Ectodermal cell (in vitro differentiated cells): ENCODE results near the gene CCSAP.
A peak's percentile ranks its signal among the peaks of the same experiment; 100 is the strongest.

Source experiments
- H3K27ac ChIP-seq: 2 replicates; pipeline ENCODE4 v1.7.0; 2013; ENCODE audit warnings: mild to moderate bottlenecking, low read depth, low read length; ENCODE audit not compliant: insufficient read depth, poor library complexity, severe bottlenecking
- H3K27me3 ChIP-seq: 2 replicates; pipeline ENCODE4 v1.7.0; 2013; ENCODE audit warnings: mild to moderate bottlenecking, low read length; ENCODE audit not compliant: insufficient read depth, control insufficient read depth, poor library complexity, severe bottlenecking
- H3K36me3 ChIP-seq: one replicate; pipeline ENCODE4 v1.7.0; 2013; ENCODE audit warnings: low read length; ENCODE audit not compliant: control insufficient read depth, insufficient read depth
- H3K4me1 ChIP-seq: one replicate; pipeline ENCODE4 v1.7.0; 2013; ENCODE audit warnings: low read length; ENCODE audit not compliant: control insufficient read depth, insufficient read depth
- H3K4me3 ChIP-seq: 2 replicates; pipeline ENCODE4 v1.7.0; 2013; ENCODE audit warnings: low read depth, low read length, control low read depth; ENCODE audit not compliant: insufficient read depth
- H3K9me3 ChIP-seq: 2 replicates; pipeline ENCODE4 v1.7.0; 2013; ENCODE audit warnings: mild to moderate bottlenecking, low read length, moderate library complexity; ENCODE audit not compliant: control insufficient read depth
- WGBS, 2 experiments: methylation state at CpG; one replicate each; pipeline ENCODE4 v1.1.7; 2013; ENCODE audit warnings: missing lambda C conversion rate in 2 of 2; 5-methylcytosine and 5-hydroxymethylcytosine counted together

CCSAP gene

DNA sequence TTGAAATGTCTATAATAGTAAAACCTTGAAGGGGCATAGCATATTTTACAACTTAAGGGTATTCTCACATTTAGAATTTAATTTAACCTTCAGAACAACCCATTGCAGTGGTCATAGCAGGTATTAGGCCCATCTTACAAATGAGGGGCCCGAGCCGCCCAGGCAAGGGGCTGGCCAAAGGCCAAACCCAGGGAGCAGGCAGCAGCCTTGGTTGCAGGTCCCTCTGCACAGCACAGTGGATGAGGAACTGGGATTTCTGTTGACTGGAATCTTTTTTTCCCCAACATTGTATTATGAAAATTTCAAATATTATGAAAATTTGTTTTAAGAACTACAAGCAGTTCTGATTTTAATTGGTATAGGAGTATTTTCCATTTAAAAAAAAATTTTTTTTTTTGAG lies 33.2 kb downstream of the CCSAP start:
- Histone ChIP-seq H3K27ac (no peak overlapping the region), H3K36me3 (peaks cover 3% of the 10 kb centered on the region), H3K4me3 (no peak overlapping the region), H3K9me3 (no peaks in the 10 kb centered on the region), H3K27me3 (no peaks in the 10 kb centered on the region), H3K4me1 (no peaks in the 10 kb centered on the region)
- WGBS, 2 experiments, result 95 to 100% methylated on average over 2 of the region's 2 CpGs

DNA sequence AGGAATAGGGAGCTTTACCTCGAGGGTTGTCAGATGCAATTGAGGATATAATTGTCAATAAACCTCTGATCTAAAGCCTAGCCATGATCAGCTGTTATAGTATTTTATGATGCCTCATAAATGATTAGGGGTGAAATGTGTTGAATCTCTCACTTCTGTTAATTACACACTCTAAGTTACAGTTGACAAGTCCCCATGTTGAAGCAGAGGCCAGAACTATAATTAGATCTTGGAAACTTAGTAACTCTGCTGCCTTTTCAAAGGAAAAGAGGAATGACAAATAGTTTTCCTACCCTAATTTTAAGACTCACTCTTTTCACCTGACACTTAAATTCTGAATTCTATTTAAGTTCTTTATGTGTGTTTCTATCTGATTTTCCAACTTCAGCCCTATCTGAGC lies 33.8 kb downstream of the CCSAP start:
- Histone ChIP-seq H3K27me3 (no peaks in the 10 kb centered on the region), H3K36me3 (peaks cover 3% of the 10 kb centered on the region), H3K9me3 (no peaks in the 10 kb centered on the region), H3K27ac (no peak overlapping the region), H3K4me3 (no peak overlapping the region), H3K4me1 (no peaks in the 10 kb centered on the region)
- whole genome bisulfite sequencing, 2 experiments, result 94 to 100% methylated on average over 1 of the region's 1 CpG

DNA sequence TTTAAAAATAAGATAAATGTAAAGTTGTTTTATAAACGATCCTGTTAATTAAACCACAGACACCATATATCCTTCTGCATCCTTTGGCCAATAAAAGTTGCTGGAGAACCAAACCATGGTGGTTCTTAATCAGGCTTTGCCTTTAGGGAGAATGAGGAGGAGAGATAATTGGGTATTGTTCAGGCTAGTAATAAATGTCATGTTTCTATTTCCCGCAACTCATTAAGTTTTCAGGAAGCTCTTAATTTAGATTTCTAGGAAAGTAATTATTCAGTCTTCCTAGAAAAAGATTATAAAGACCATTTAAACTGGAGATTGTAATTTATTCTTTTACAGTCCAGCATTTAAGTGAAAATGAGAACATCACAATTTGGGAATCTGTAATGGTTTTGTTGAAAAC lies 37.5 kb downstream of the CCSAP start:
- no peak overlapping the region for H3K4me3 ChIP-seq
- H3K4me1 ChIP-seq, result no peaks in the 10 kb centered on the region
- 100% methylated on average over 1 of the region's 2 CpGs; no CpG with 5 or more reads in 1 of the 2 experiments for WGBS, 2 experiments
- H3K27ac ChIP-seq, result no peak overlapping the region
- no peaks in the 10 kb centered on the region for H3K27me3 ChIP-seq
- H3K9me3 ChIP-seq, result no peaks in the 10 kb centered on the region
- peaks cover 3% of the 10 kb centered on the region for H3K36me3 ChIP-seq

DNA sequence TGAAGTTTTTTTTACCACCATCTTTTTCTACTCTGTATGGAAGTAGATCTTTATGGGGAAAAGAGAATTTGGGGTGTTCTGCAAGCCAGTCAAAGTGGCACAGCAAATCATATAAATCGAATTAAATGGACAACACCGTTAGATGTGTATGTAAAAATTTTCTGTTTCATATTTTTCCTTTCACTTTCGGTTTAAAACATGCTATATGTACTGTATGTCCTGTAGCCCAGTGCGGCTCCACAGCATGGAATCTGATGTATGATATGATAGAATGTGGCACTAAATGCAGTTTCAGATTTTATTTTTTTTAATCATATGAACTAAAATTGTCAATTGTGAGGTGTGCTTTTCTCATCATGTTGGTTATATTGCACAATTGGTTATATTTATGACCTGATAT lies 39.0 kb downstream of the CCSAP start:
- Histone ChIP-seq H3K9me3 (no peaks in the 10 kb centered on the region), H3K27ac (no peak overlapping the region), H3K4me1 (no peaks in the 10 kb centered on the region), H3K4me3 (no peak overlapping the region), H3K36me3 (peaks cover 12% of the 10 kb centered on the region), H3K27me3 (no peaks in the 10 kb centered on the region)
- WGBS, 2 experiments, result 93 to 100% methylated on average over 3 to 4 of the region's 4 CpGs

DNA sequence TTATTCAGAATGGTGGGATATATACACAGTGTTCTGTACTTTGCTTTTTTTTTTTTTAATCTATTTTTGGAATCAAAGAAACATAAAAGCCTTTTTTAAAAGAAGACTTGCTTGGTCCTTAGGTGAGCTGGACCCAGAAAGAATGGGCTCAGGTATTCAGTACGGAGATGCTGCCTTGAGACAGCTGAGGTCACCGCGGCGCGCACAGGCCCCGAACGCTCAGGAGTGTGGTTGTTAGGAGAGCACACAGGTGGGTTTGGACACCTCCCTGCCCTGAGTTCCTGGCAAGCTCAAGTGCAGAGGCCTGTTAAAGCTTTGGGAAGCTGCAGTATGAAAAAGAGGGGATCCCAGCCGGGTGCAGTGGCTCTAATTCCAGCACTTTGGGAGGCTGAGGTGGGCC lies 40.1 kb downstream of the CCSAP start:
- no peaks in the 10 kb centered on the region for H3K4me1 ChIP-seq
- H3K9me3 ChIP-seq, result no peaks in the 10 kb centered on the region
- H3K27me3 ChIP-seq, result no peaks in the 10 kb centered on the region
- H3K27ac ChIP-seq, result no peak overlapping the region
- 95 to 97% methylated on average over 8 of the region's 8 CpGs for WGBS, 2 experiments
- H3K36me3 ChIP-seq, result peaks cover 12% of the 10 kb centered on the region
- no peak overlapping the region for H3K4me3 ChIP-seq

DNA sequence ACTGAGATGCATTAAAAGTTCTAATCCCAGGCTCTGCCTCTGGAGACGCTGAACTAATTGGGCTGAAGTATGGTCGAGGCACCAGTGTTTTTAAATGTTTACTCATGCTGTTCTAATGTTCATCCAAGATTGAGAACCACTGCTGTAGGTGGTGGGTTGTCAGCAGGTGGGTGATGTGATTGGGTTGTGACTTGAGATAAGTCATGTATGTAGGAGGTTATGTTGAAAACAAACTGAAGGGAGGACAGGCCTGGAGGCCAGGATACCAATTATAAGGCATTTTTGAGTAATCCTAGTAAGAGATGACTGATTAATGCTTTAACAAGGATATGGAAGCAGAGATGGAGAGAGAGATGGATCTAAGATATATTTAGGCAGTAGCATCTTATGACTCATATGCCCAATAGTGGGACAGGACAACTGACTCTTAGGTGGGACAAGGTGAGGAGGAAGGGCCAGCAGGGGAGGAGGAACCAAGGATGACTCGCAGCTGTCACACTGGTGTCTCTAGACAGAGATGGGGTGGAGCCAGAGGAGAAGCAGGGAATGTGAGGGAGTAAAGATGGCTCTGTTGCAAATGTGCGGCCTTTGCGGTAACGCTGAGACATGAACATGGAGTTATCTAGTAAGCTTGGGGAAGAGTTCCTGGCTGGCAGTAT lies 42.6 kb downstream of the CCSAP start:
- Histone ChIP-seq H3K9me3 (no peaks in the 10 kb centered on the region), H3K27ac (no peak overlapping the region), H3K27me3 (no peaks in the 10 kb centered on the region), H3K36me3 (peaks cover 12% of the 10 kb centered on the region), H3K4me3 (no peak overlapping the region), H3K4me1 (no peaks in the 10 kb centered on the region)
- WGBS, 2 experiments, result 78% methylated on average over 6 of the region's 6 CpGs

DNA sequence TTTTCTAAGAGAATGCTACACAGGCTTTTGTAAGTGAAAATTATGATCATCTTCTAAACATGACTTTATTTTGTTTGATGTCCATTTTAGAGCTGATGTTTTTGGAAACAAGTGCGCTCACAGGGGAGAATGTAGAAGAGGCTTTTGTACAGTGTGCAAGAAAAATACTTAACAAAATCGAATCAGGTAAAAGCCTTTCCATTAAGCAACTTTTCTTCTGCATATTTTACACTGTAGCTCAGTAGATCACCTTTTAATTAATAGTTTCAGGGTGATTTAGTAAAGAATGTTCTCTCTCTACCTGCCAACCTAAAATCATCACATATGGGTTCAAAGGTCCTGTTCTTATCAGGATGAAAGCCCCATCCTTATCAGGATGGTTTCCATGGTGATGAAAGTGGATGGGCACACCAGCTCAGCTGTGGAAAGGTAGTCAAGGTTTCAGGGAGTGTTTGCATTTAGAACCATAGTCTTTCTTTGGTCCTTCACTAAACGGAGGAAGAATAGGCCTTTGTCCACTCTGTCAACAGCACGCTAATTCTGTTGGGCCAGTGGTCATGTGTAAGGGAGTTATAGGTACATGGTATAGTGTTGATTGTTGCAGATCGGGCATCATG lies 43.9 kb downstream of the CCSAP start:
- Histone ChIP-seq H3K27me3 (no peaks in the 10 kb centered on the region), H3K4me1 (no peaks in the 10 kb centered on the region), H3K9me3 (no peaks in the 10 kb centered on the region), H3K36me3 (peaks cover 12% of the 10 kb centered on the region), H3K4me3 (no peak overlapping the region), H3K27ac (no peak overlapping the region)
- WGBS, 2 experiments, result 94 to 100% methylated on average over 4 to 5 of the region's 5 CpGs

DNA sequence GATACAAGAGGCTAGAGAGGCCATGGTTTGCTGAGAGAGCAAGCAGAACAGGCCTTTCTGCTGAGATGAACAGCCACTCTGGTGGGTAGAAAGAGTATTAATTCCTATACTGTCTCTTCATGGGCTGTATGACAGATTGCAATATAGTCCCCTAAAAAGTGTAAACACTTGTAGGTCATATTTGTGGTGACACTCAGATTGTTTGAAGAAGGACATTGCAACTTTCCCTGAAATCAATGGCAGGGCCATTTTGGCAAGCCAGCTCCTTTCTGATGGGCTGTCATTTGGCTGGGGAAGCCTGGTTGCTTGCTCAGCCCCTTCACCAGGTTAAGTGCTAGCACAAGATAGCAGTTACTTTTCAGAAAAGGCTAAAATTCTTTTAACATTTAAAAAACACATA lies 44.4 kb downstream of the CCSAP start:
- Histone ChIP-seq H3K9me3 (no peaks in the 10 kb centered on the region), H3K4me3 (no peak overlapping the region), H3K36me3 (peaks cover 12% of the 10 kb centered on the region), H3K27me3 (no peaks in the 10 kb centered on the region), H3K27ac (no peak overlapping the region), H3K4me1 (no peaks in the 10 kb centered on the region)

DNA sequence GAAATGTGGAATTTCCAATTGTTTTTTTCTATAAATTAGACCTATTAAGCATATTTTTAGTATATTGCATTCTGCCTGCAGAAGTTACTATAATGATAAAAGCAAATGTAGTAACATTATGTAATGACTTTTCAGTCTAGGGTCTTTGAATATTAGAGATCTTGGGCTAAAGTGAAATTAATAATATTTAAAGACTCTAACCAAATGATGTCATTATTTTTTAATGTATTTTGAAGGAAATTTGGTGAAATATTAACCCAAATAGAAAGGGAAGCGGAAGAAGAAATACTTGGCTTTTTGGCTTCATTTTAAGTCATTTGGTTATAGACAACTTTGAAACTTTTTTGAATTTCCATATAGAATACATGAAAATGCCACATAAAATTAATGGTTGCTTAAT lies 45.1 kb downstream of the CCSAP start:
- WGBS, 2 experiments, result 100% methylated on average over 1 of the region's 1 CpG; no CpG with 5 or more reads in 1 of the 2 experiments
- Histone ChIP-seq H3K4me1 (no peaks in the 10 kb centered on the region), H3K4me3 (no peak overlapping the region), H3K9me3 (no peaks in the 10 kb centered on the region), H3K27me3 (no peaks in the 10 kb centered on the region), H3K36me3 (peaks cover 12% of the 10 kb centered on the region), H3K27ac (no peak overlapping the region)

DNA sequence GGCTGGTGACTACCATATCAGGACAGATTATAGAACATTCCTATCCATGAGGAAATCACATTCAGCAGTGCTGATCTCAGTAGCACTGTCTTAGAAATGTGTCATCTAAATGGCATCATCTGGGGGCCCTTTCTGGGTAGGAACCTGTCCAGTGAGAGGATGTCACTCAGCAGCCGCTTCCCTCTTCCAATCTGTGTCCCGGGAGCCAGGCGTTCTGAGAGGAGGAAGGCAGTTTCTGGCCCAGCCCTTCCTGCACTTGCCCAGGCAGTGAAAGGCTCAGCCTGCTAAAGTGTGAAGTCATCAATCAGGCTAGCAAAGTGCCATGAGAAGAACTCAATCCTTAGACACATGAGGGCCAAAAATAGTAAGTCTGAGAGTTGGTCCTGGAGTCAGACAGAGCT lies 46.3 kb downstream of the CCSAP start:
- no peaks in the 10 kb centered on the region for H3K4me1 ChIP-seq
- H3K27ac ChIP-seq, result peak overlapping the region; percentile 2
- no peak overlapping the region for H3K4me3 ChIP-seq
- H3K36me3 ChIP-seq, result peaks cover 12% of the 10 kb centered on the region
- H3K9me3 ChIP-seq, result no peaks in the 10 kb centered on the region
- 90 to 97% methylated on average over 3 of the region's 3 CpGs for WGBS, 2 experiments
- no peaks in the 10 kb centered on the region for H3K27me3 ChIP-seq
